Tibial nerve (tissue), 4 donors: ENCODE results near the gene LSMEM2. TPM values are rescaled to one million over a fixed set of nuclear protein-coding genes. Genes with fewer than 3 reads are reported as not detected.

Source experiments
- DNase-seq, 2 donors: peaks; one replicate each; pipeline ENCODE4 v3.0.0-alpha.2; 2019; ENCODE audit warnings: low spot score in 2 of 2
- H3K27ac ChIP-seq, 4 donors: fragments of 200-600 bp; sonication (generic) in 3 of 4; one replicate each; pipeline ENCODE4 v1.5.1; 2017 to 2019; ENCODE audit warnings: mild to moderate bottlenecking in 1 of 4
- H3K27me3 ChIP-seq, 2 donors: fragments of 200-600 bp; sonication (generic) in 1 of 2; one replicate each; pipeline versions ENCODE4 v1.5.1 to v1.6.0; 2017 to 2019
- H3K36me3 ChIP-seq, 3 donors: fragments of 200-600 bp; sonication (generic); one replicate each; pipeline ENCODE4 v1.5.1; 2018 to 2019
- H3K4me1 ChIP-seq, 4 donors: fragments of 200-600 bp; sonication (generic) in 3 of 4; one replicate each; pipeline ENCODE4 v1.5.1; 2017 to 2019
- H3K4me3 ChIP-seq, 4 donors: fragments of 200-600 bp; sonication (generic) in 3 of 4; one replicate each; pipeline ENCODE4 v1.5.1; 2017 to 2019; ENCODE audit warnings: mild to moderate bottlenecking in 1 of 4, moderate library complexity in 1 of 4
- H3K9me3 ChIP-seq, 4 donors: fragments of 200-600 bp; sonication (generic) in 3 of 4; one replicate each; pipeline ENCODE4 v1.5.1; 2017 to 2019
- EP300 ChIP-seq, 2 donors: sonication (generic); formaldehyde crosslinking; IDR thresholded peaks; one replicate each; pipeline ENCODE4 v1.6.1; 2017; ENCODE audit warnings: antibody characterized with exemption in 2 of 2, mild to moderate bottlenecking in 1 of 2
- POLR2A ChIP-seq, 2 donors: fragments of 450-650 bp; IDR thresholded peaks; one replicate each; pipeline ENCODE4 v1.6.1; 2017; ENCODE audit warnings: antibody characterized with exemption in 2 of 2, mild to moderate bottlenecking in 2 of 2, moderate library complexity in 2 of 2
- WGBS, 2 donors: methylation state at CpG; one replicate each; pipeline ENCODE4 v1.1.5; 2018; 5-methylcytosine and 5-hydroxymethylcytosine counted together
- total RNA-seq, 4 donors: library from RNA; depleted of rRNA; stranded (reverse); fragments of >200 nt; gene quantifications; one replicate each; pipeline ENCODE4 v1.1.0, GENCODE V29; 2016
- TF ChIP-seq, protein P1 (sequence below), 5 experiments: fragments of 200-600 bp in 3 of 5; fragments of 450-650 bp in 2 of 5; sonication (generic) in 3 of 5; IDR thresholded peaks; one replicate each; pipeline ENCODE4 v1.5.1; 2016 to 2019; ENCODE audit warnings: antibody characterized with exemption in 5 of 5, mild to moderate bottlenecking in 3 of 5, moderate library complexity in 2 of 5

Gene LSMEM2
- total RNA-seq, 4 donors from 2014 or later = 2.0 to 3.1 (median 2.5) TPM

GRCh38 chr3:50237133-50237651, 41.7 kb upstream of the LSMEM2 start:
- H3K36me3 ChIP-seq = peaks cover 0 to 10% (median 0%) of the 10 kb centered on the region in 3 donors
- 0 to 1% methylated on average over 7 of the region's 7 CpGs for WGBS, 2 donors
- peaks cover 0 to 55% (median 51%) of the 10 kb centered on the region in 4 donors for H3K4me1 ChIP-seq
- no peak for TF ChIP-seq POLR2A (IDR thresholded peaks at IDR 0.05)
- no peak for TF ChIP-seq EP300 (IDR thresholded peaks at IDR 0.05)
- TF ChIP-seq, protein P1, sequence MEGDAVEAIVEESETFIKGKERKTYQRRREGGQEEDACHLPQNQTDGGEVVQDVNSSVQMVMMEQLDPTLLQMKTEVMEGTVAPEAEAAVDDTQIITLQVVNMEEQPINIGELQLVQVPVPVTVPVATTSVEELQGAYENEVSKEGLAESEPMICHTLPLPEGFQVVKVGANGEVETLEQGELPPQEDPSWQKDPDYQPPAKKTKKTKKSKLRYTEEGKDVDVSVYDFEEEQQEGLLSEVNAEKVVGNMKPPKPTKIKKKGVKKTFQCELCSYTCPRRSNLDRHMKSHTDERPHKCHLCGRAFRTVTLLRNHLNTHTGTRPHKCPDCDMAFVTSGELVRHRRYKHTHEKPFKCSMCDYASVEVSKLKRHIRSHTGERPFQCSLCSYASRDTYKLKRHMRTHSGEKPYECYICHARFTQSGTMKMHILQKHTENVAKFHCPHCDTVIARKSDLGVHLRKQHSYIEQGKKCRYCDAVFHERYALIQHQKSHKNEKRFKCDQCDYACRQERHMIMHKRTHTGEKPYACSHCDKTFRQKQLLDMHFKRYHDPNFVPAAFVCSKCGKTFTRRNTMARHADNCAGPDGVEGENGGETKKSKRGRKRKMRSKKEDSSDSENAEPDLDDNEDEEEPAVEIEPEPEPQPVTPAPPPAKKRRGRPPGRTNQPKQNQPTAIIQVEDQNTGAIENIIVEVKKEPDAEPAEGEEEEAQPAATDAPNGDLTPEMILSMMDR (IDR thresholded peaks at IDR 0.05) = no peak
- H3K9me3 ChIP-seq = no peaks in the 10 kb centered on the region
- H3K27ac ChIP-seq = peak overlapping the region; percentile 75 to 96 (median 88)
- peak overlapping the region; percentile 77 to 91 (median 80) for H3K4me3 ChIP-seq
- H3K27me3 ChIP-seq = no peaks in the 10 kb centered on the region
- no peak for DNase-seq

GRCh38 chr3:50237754-50238548, 40.9 kb upstream of the LSMEM2 start:
- peaks cover 0 to 62% (median 58%) of the 10 kb centered on the region in 4 donors for H3K4me1 ChIP-seq
- peak overlapping the region; percentile 75 to 96 (median 88) for H3K27ac ChIP-seq
- 0 to 1% methylated on average over 20 to 24 of the region's 31 CpGs for WGBS, 2 donors
- TF ChIP-seq EP300 (IDR thresholded peaks at IDR 0.05) = peak in 1 of 2 donors; percentile 82
- peak; percentile 37 to 53 for TF ChIP-seq POLR2A (IDR thresholded peaks at IDR 0.05)
- TF ChIP-seq, protein P1 (IDR thresholded peaks at IDR 0.05) = no peak
- H3K27me3 ChIP-seq = no peaks in the 10 kb centered on the region
- peak; percentile 65 to 66 for DNase-seq
- H3K4me3 ChIP-seq = peak overlapping the region; percentile 77 to 91 (median 80)
- no peaks in the 10 kb centered on the region for H3K9me3 ChIP-seq
- H3K36me3 ChIP-seq = peaks cover 0 to 10% (median 0%) of the 10 kb centered on the region in 3 donors

- Histone ChIP-seq H3K27me3 (no peaks in the 10 kb centered on the region), H3K27ac (peak overlapping the region; percentile 75 to 96 (median 88)), H3K4me1 (peaks cover 0 to 69% (median 64%) of the 10 kb centered on the region in 4 donors), H3K9me3 (no peaks in the 10 kb centered on the region), H3K4me3 (peak overlapping the region; percentile 77 to 91 (median 80)), H3K36me3 (peaks cover 0 to 10% (median 0%) of the 10 kb centered on the region in 3 donors)
- TF ChIP-seq EP300 (IDR thresholded peaks at IDR 0.05) (peak in 1 of 2 donors; percentile 56), POLR2A (IDR thresholded peaks at IDR 0.05) (peak in 1 of 2 donors; percentile 26)
- TF ChIP-seq, protein P1 (IDR thresholded peaks at IDR 0.05) = no peak
- 5 to 20% methylated on average over 7 of the region's 7 CpGs for WGBS, 2 donors
- peak; percentile 72 to 74 for DNase-seq
These were observed 40.3 kb upstream of the LSMEM2 start for GRCh38 chr3:50238549-50239026.

- Histone ChIP-seq H3K4me3 (no peak overlapping the region), H3K36me3 (peaks cover 0 to 10% (median 0%) of the 10 kb centered on the region in 3 donors), H3K27me3 (no peaks in the 10 kb centered on the region), H3K27ac (peak overlapping the region; percentile 23 to 96 (median 88)), H3K4me1 (peaks cover 0 to 74% (median 72%) of the 10 kb centered on the region in 4 donors), H3K9me3 (no peaks in the 10 kb centered on the region)
- TF ChIP-seq, protein P1 (IDR thresholded peaks at IDR 0.05) = no peak
- no peak for TF ChIP-seq EP300 (IDR thresholded peaks at IDR 0.05)
- TF ChIP-seq POLR2A (IDR thresholded peaks at IDR 0.05) = no peak
- DNase-seq = no peak
- 72 to 77% methylated on average over 4 of the region's 4 CpGs for WGBS, 2 donors
These were observed 39.2 kb upstream of the LSMEM2 start for GRCh38 chr3:50239649-50240048.
